Measurements from ENCODE around the gene DNM3. TPM values are rescaled to one million over a fixed set of nuclear protein-coding genes. Genes with fewer than 3 reads are reported as not detected.

DNM3 gene
- total RNA-seq, 6 experiments from 2014 or later = 0.25 to 0.73 (median 0.39) TPM

GRCh38 chr1:171916315-171916771 lies 75.0 kb downstream of the DNM3 start:
- no peak for DNase-seq
- TF ChIP-seq CTCF (IDR thresholded peaks at IDR 0.05) = no peak
- Mint-ChIP-seq H3K27ac (no peak overlapping the region), H3K36me3 (ENCODE audit: low read depth) (no peaks in the 10 kb centered on the region), H3K4me1 (ENCODE audit: low read depth) (no peaks in the 10 kb centered on the region), H3K4me3 (no peak overlapping the region), H3K27me3 (ENCODE audit: insufficient read depth) (no peaks in the 10 kb centered on the region), H3K9me3 (no peaks in the 10 kb centered on the region)

GRCh38 chr1:171917331-171917730 lies 76.0 kb downstream of the DNM3 start:
- Mint-ChIP-seq H3K27ac (no peak overlapping the region), H3K9me3 (no peaks in the 10 kb centered on the region), H3K4me1 (ENCODE audit: low read depth) (no peaks in the 10 kb centered on the region), H3K36me3 (ENCODE audit: low read depth) (no peaks in the 10 kb centered on the region), H3K4me3 (no peak overlapping the region), H3K27me3 (ENCODE audit: insufficient read depth) (no peaks in the 10 kb centered on the region)
- no peak for TF ChIP-seq CTCF (IDR thresholded peaks at IDR 0.05)
- DNase-seq = no peak

- H3K27ac Mint-ChIP-seq = no peak overlapping the region
- H3K27me3 Mint-ChIP-seq (ENCODE audit: insufficient read depth) = no peaks in the 10 kb centered on the region
Measured at GRCh38 chr1:171919891-171920887, 78.9 kb downstream of the DNM3 start.

GRCh38 chr1:171922999-171923398 lies 81.7 kb downstream of the DNM3 start:
- no peak overlapping the region for H3K4me3 Mint-ChIP-seq
- no peak for TF ChIP-seq CTCF (IDR thresholded peaks at IDR 0.05)
- no peaks in the 10 kb centered on the region for H3K36me3 Mint-ChIP-seq (ENCODE audit: low read depth)
- peaks cover 5% of the 10 kb centered on the region; the same call in 1 of the 2 replicates for H3K27me3 Mint-ChIP-seq (ENCODE audit: insufficient read depth)
- H3K27ac Mint-ChIP-seq = no peak overlapping the region
- H3K4me1 Mint-ChIP-seq (ENCODE audit: low read depth) = no peaks in the 10 kb centered on the region
- DNase-seq = no peak
- no peaks in the 10 kb centered on the region for H3K9me3 Mint-ChIP-seq

More at GRCh38 chr1:171919891-171920887, 78.9 kb downstream of the DNM3 start:
- Mint-ChIP-seq H3K4me3 (no peak overlapping the region), H3K9me3 (no peaks in the 10 kb centered on the region), H3K36me3 (ENCODE audit: low read depth) (no peaks in the 10 kb centered on the region), H3K4me1 (ENCODE audit: low read depth) (no peaks in the 10 kb centered on the region)
- TF ChIP-seq CTCF (IDR thresholded peaks at IDR 0.05) = no peak
- DNase-seq = no peak

- TF ChIP-seq CTCF (IDR thresholded peaks at IDR 0.05) = peak; percentile 60
- Mint-ChIP-seq H3K27ac (no peak overlapping the region), H3K4me1 (ENCODE audit: low read depth) (no peaks in the 10 kb centered on the region), H3K36me3 (ENCODE audit: low read depth) (no peaks in the 10 kb centered on the region), H3K27me3 (ENCODE audit: insufficient read depth) (peaks cover 11% of the 10 kb centered on the region), H3K9me3 (no peaks in the 10 kb centered on the region), H3K4me3 (no peak overlapping the region)
- DNase-seq = no peak
Measured at GRCh38 chr1:171929121-171929520, 87.8 kb downstream of the DNM3 start.

Measured in HFFc6 (cell line).